ENCODE data around the gene PIP4P1. TPM values are rescaled to one million over a fixed set of nuclear protein-coding genes. Genes with fewer than 3 reads are reported as not detected.

PIP4P1 gene
- polyA plus RNA-seq, 3 donors = 19.4 to 106 (median 21.2) TPM

DNA sequence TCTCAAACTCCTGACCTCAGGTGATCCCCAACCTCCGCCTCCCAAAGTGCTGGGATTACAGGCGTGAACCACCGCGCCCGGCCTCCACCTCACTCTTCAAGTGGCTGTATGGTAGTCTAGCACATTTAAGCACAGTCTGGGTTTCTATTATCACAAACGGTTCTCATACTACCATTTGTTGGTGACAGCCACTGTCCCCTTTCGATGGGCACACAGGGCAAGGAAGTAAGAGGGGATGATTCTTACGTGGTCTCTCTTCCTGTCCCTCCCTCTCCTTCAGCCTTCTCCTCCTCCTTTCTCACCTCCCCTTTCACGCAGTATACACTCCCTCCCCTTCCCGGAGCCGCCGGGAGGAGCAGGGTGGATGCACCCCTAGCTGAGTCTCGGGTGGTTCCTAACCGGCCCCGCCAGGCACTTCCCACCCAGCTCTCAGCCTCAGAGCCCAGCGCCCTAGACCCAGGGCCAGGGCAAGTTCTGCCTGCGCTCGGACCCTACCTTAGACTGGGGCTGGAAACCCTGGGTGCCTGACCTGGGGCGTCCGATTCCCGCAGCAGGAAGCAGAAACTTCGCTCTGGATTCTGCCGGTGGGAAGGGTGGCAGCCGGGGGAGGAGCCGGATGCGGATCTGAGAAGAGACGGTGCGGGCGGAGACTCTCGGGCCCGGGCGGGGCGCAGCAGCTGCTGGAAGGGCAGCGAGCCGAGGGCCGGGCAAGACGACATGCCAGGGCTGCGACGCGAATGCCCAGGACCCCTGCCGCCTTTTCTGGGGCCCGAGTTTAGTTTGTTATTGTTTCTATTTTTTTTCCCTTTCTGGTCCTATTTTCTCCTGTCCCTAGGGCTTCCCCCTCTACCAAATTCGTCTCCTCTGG, 48.1 kb downstream of the PIP4P1 start, which contains the start of gene TEP1:
Gene TEP1, minus strand, starts transcription at position 626 of the 868 bp plus-strand sequence. CDS start 5,062 bp downstream, outside the sequence.
- peaks cover 50% of the 10 kb centered on the region for H3K4me1 Mint-ChIP-seq
- DNase-seq = peak; percentile 45 to 61 (median 52)
- H3K36me3 Mint-ChIP-seq = peaks cover 8 to 10% of the 10 kb centered on the region in 2 donors
- Histone ChIP-seq H3K27me3 (ENCODE audit: control insufficient read depth in 2 of 2, insufficient read depth in 2 of 2, low read length in 2 of 2) (no peaks in the 10 kb centered on the region), H3K9me3 (replicated peaks in 1 of 2; ENCODE audit: control insufficient read depth in 1 of 2, insufficient read depth in 1 of 2, low read length in 2 of 2) (no peaks in the 10 kb centered on the region), H3K36me3 (replicated peaks in 1 of 2; ENCODE audit: control insufficient read depth in 1 of 2, insufficient read depth in 2 of 2, low read length in 2 of 2) (peaks cover 6 to 13% of the 10 kb centered on the region in 2 donors), H2AFZ (ENCODE audit: insufficient read depth, low read depth, low read length, poor library complexity, severe bottlenecking) (peak within 1 kb of the TSS; percentile 78), H3K4me2 (replicated peaks; ENCODE audit: extremely low read depth, low read length, poor library complexity, severe bottlenecking) (peak within 1 kb of the TSS; percentile 77), H3K9ac (ENCODE audit: insufficient read depth, low read length, poor library complexity, severe bottlenecking) (peak within 1 kb of the TSS; percentile 69), H3K4me3 (replicated peaks in 1 of 3; ENCODE audit: low read depth in 2 of 3, low read length in 3 of 3) (peak within 1 kb of the TSS; percentile 82 to 95 (median 86)), H3K79me2 (ENCODE audit: insufficient read depth, low read length) (peaks cover 64% of the 10 kb centered on the region), H3K27ac (ENCODE audit: low read depth in 1 of 2, low read length in 2 of 2) (peak within 1 kb of the TSS; percentile 73 to 82), H4K20me1 (ENCODE audit: insufficient read depth, low read length) (peaks cover 47% of the 10 kb centered on the region), H3K4me1 (ENCODE audit: control insufficient read depth in 1 of 2, insufficient read depth in 2 of 2, low read length in 2 of 2) (peaks cover 29 to 35% of the 10 kb centered on the region in 2 donors)
- intact Hi-C loops (cut with micrococcal nuclease) = loop anchor here in 1 of 2 donors (10.0 kb wide), 1 partner anchor 52 kb away; the partner anchor contains the start of genes PIP4P1 and PNP
- H3K9me3 Mint-ChIP-seq = no peaks in the 10 kb centered on the region
- peaks cover 0 to 1% (median 0%) of the 10 kb centered on the region in 3 donors for H3K27me3 Mint-ChIP-seq (ENCODE audit: low read depth in 3 of 3)
- 0% methylated on average over 27 of the region's 43 CpGs for WGBS (ENCODE audit: insufficient coverage)
- peak within 1 kb of the TSS; percentile 83 to 97 (median 92) for H3K27ac Mint-ChIP-seq
- H3K4me3 Mint-ChIP-seq = peak within 1 kb of the TSS; percentile 97 to 98
- TF ChIP-seq CTCF (IDR thresholded peaks at IDR 0.05) = no peak

DNA sequence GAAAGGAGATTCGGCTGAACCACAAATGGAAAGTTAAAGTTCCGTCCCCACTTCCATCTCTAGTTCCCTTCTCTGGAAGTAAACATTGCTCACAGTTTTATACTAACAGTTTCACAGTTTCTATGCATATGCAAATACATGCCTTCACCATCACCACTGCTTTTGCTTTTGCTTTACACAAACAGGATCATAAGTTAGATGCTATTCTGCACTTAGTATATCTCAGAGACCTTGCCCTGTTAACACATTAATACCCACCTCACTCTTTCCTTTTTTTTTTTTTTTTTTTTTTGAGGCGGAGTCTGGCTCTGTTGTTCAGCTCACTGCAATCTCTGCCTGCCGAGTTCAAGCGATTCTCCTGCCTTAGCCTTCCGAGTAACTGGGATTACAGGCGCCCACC, 48.8 kb downstream of the PIP4P1 start:
- H3K4me1 Mint-ChIP-seq = peaks cover 50% of the 10 kb centered on the region

More for the DNA sequence above, 48.8 kb downstream of the PIP4P1 start:
- H3K9ac ChIP-seq (ENCODE audit: insufficient read depth, low read length, poor library complexity, severe bottlenecking) = peak overlapping the region; percentile 69
- intact Hi-C loops (cut with micrococcal nuclease) = loop anchor here in 1 of 2 donors (10.0 kb wide), 1 partner anchor 52 kb away; the partner anchor contains the start of genes PIP4P1 and PNP
- DNase-seq = peak; percentile 30 to 48 (median 31)
- no peaks in the 10 kb centered on the region for H3K9me3 ChIP-seq (replicated peaks in 1 of 2; ENCODE audit: control insufficient read depth in 1 of 2, insufficient read depth in 1 of 2, low read length in 2 of 2)
- Mint-ChIP-seq H3K27ac (peak overlapping the region; percentile 83 to 97 (median 92)), H3K4me3 (peak overlapping the region; percentile 97 to 98), H3K27me3 (ENCODE audit: low read depth in 3 of 3) (peaks cover 0 to 1% (median 0%) of the 10 kb centered on the region in 3 donors), H3K9me3 (no peaks in the 10 kb centered on the region), H3K36me3 (peaks cover 15 to 17% of the 10 kb centered on the region in 2 donors)
- H3K79me2 ChIP-seq (ENCODE audit: insufficient read depth, low read length) = peaks cover 71% of the 10 kb centered on the region
- peaks cover 54% of the 10 kb centered on the region for H4K20me1 ChIP-seq (ENCODE audit: insufficient read depth, low read length)
- H3K4me2 ChIP-seq (replicated peaks; ENCODE audit: extremely low read depth, low read length, poor library complexity, severe bottlenecking) = peak overlapping the region; percentile 77
- H3K27me3 ChIP-seq (ENCODE audit: control insufficient read depth in 2 of 2, insufficient read depth in 2 of 2, low read length in 2 of 2) = no peaks in the 10 kb centered on the region
- 0% methylated on average over 2 of the region's 7 CpGs for WGBS (ENCODE audit: insufficient coverage)
- peaks cover 13 to 20% of the 10 kb centered on the region in 2 donors for H3K36me3 ChIP-seq (replicated peaks in 1 of 2; ENCODE audit: control insufficient read depth in 1 of 2, insufficient read depth in 2 of 2, low read length in 2 of 2)
- peak overlapping the region; percentile 78 for H2AFZ ChIP-seq (ENCODE audit: insufficient read depth, low read depth, low read length, poor library complexity, severe bottlenecking)
- peak overlapping the region; percentile 73 to 82 for H3K27ac ChIP-seq (ENCODE audit: low read depth in 1 of 2, low read length in 2 of 2)
- peaks cover 29 to 35% of the 10 kb centered on the region in 2 donors for H3K4me1 ChIP-seq (ENCODE audit: control insufficient read depth in 1 of 2, insufficient read depth in 2 of 2, low read length in 2 of 2)
- H3K4me3 ChIP-seq (replicated peaks in 1 of 3; ENCODE audit: low read depth in 2 of 3, low read length in 3 of 3) = peak overlapping the region; percentile 82 to 95 (median 86)
- no peak for TF ChIP-seq CTCF (IDR thresholded peaks at IDR 0.05)
